ENCODE measurements around the gene PWP1. TPM values are rescaled to one million over a fixed set of nuclear protein-coding genes. Genes with fewer than 3 reads are reported as not detected.
"Not testable (repeated sequence)": the region's sequence is repeated elsewhere in the genome, so short reads cannot be mapped to it uniquely, and the experiment has no call there.

The PWP1 gene
- total RNA-seq, 1 donor from 2014 or later: 11.7 TPM

DNA sequence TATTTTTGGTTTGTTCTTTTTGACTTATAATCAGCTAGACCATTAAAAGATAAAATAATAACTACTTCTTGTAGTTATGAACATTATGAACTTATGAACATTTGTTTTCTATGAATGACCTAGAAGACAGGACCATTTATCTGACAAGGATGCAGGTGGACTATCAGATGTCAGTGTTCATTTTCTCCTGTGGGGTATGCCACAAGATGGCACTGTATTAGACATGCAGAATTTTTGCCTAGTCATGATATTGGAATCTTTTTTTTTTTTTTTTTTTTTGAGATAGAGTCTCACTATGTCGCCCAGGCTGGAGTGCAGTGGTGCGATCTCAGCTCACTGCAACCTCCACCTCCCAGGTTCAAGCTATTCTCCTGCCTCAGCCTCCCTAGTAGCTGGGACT is 10.2 kb downstream of the PWP1 start:
- peaks cover 100% of the 10 kb centered on the region for H3K36me3 ChIP-seq
- H3K27me3 ChIP-seq (ENCODE audit: low read depth); H3K4me1 ChIP-seq; intact Hi-C loops (cut with micrococcal nuclease); H3K27ac ChIP-seq (replicated peaks); H3K4me3 ChIP-seq; DNase-seq; H3K9me3 ChIP-seq (replicated peaks): not testable (repeated sequence)
- TF ChIP-seq, protein P1, sequence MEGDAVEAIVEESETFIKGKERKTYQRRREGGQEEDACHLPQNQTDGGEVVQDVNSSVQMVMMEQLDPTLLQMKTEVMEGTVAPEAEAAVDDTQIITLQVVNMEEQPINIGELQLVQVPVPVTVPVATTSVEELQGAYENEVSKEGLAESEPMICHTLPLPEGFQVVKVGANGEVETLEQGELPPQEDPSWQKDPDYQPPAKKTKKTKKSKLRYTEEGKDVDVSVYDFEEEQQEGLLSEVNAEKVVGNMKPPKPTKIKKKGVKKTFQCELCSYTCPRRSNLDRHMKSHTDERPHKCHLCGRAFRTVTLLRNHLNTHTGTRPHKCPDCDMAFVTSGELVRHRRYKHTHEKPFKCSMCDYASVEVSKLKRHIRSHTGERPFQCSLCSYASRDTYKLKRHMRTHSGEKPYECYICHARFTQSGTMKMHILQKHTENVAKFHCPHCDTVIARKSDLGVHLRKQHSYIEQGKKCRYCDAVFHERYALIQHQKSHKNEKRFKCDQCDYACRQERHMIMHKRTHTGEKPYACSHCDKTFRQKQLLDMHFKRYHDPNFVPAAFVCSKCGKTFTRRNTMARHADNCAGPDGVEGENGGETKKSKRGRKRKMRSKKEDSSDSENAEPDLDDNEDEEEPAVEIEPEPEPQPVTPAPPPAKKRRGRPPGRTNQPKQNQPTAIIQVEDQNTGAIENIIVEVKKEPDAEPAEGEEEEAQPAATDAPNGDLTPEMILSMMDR (IDR thresholded peaks at IDR 0.05; ENCODE audit: borderline replicate concordance): peak; percentile 14

DNA sequence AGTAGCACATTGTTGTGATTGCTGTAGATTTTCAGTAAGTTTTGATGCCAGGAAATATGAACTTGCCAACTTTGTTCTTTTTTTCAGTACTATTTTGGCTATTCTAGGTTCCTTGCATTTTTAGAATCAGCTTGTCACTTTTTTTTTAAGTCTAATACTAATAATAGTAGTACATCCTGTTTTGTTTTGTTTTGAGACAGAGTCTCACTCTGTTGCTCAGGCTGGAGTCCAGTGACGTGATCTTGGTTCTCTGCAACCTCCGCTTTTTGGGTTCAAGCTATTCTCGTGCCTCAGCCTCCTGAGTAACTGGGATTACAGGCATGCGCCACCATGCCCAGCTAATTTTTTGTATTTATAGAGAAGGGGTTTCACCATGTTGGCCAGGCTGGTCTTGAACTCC is 16.5 kb downstream of the PWP1 start:
- no peaks in the 10 kb centered on the region for H3K27me3 ChIP-seq (ENCODE audit: low read depth)
- H3K36me3 ChIP-seq: peaks cover 95% of the 10 kb centered on the region
- TF ChIP-seq, protein P1 (IDR thresholded peaks at IDR 0.05; ENCODE audit: borderline replicate concordance): no peak
- intact Hi-C loops (cut with micrococcal nuclease): no loop called here
- no peak for DNase-seq
- no peak overlapping the region for H3K4me3 ChIP-seq
- peaks cover 3% of the 10 kb centered on the region for H3K4me1 ChIP-seq
- H3K27ac ChIP-seq (replicated peaks): no peak overlapping the region
- peaks cover 20% of the 10 kb centered on the region for H3K9me3 ChIP-seq (replicated peaks)

DNA sequence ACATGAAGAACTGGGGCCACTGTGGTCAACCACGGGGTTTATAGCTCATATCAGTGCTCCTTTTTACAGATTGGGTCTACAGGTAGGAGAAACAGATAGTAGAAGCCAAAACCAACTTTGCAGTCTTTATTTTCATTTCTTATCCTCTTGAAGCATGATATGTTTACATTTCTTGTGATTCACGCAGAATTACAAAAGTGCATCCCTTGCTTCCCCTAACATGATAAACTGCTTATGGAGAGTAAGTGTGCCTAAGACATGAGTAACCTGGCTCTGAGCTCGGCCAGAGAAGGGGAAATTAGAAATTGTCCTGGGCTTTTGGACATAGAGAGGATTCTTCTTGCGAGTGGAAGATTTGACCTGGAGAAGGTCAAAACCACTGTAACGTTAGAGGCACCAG is 18.4 kb downstream of the PWP1 start:
- no peak overlapping the region for H3K27ac ChIP-seq (replicated peaks)
- peaks cover 20% of the 10 kb centered on the region for H3K9me3 ChIP-seq (replicated peaks)
- DNase-seq: no peak
- intact Hi-C loops (cut with micrococcal nuclease): no loop called here
- H3K4me1 ChIP-seq: peaks cover 3% of the 10 kb centered on the region
- no peak overlapping the region for H3K4me3 ChIP-seq
- H3K36me3 ChIP-seq: peaks cover 90% of the 10 kb centered on the region
- no peaks in the 10 kb centered on the region for H3K27me3 ChIP-seq (ENCODE audit: low read depth)
- TF ChIP-seq, protein P1 (IDR thresholded peaks at IDR 0.05; ENCODE audit: borderline replicate concordance): no peak

DNA sequence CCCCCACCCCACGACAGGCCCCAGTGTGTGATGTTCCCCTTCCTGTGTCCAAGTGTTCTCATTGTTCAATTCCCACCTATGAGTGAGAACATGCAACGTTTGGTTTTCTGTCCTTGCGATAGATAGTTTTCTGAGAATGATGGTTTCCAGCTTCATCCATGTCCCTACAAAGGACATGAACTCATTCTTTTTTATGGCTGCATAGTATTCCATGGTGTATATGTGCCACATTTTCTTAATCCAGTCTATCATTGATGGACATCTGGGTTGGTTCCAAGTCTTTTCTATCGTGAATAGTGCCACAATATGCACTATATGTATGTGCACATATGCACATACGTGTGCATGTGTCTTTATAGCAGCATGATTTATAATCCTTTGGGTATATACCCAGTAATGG is 19.9 kb downstream of the PWP1 start:
- Histone ChIP-seq H3K9me3 (replicated peaks) (peaks cover 18% of the 10 kb centered on the region), H3K36me3 (peaks cover 90% of the 10 kb centered on the region)
- H3K27me3 ChIP-seq (ENCODE audit: low read depth); H3K27ac ChIP-seq (replicated peaks); H3K4me1 ChIP-seq; H3K4me3 ChIP-seq; DNase-seq; intact Hi-C loops (cut with micrococcal nuclease): not testable (repeated sequence)

DNA sequence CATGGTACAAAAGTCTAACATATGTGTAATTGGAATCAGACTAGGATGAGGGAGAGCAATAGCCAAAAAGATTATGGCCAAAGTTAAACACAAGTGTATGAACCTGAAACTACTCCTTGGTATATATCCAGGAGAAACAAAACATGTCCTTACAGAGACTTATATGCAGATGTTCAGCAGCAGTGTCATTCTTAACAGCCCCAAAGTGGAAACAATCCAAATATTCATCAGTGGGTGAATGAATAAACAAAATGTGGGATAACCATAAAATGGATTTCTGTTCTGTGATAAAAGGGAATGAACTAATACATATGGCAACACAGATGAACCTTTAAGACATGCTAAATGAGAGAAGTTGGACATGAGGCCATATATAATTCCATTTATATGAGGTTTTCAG is 30.2 kb downstream of the PWP1 start:
- H3K27ac ChIP-seq (replicated peaks): no peak overlapping the region
- H3K9me3 ChIP-seq (replicated peaks): no peaks in the 10 kb centered on the region
- intact Hi-C loops (cut with micrococcal nuclease): no loop called here
- peaks cover 51% of the 10 kb centered on the region for H3K36me3 ChIP-seq
- no peaks in the 10 kb centered on the region for H3K4me1 ChIP-seq
- TF ChIP-seq, protein P1 (IDR thresholded peaks at IDR 0.05; ENCODE audit: borderline replicate concordance): no peak
- no peaks in the 10 kb centered on the region for H3K27me3 ChIP-seq (ENCODE audit: low read depth)
- no peak overlapping the region for H3K4me3 ChIP-seq
- DNase-seq: no peak

DNA sequence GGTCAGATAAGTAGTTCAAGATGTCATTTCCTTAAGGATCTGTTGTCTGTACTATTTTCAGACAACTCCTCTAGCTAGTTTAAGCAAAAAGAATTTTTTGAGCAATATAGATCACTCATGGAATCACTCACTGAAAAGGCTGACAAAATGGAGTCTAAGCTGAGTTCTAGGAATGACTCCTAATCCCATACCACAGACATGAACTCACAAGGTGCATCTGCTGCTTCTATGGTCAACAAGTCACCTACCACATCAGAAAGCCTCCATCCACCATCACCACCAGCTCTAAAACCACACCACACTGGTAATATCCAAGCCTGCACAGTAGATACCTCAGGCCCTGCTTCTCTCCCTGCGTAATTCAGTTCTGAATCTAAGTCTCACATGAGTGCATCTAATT is 33.0 kb downstream of the PWP1 start:
- H3K27me3 ChIP-seq (ENCODE audit: low read depth): no peaks in the 10 kb centered on the region
- no peaks in the 10 kb centered on the region for H3K9me3 ChIP-seq (replicated peaks)
- DNase-seq: no peak
- intact Hi-C loops (cut with micrococcal nuclease): no loop called here
- H3K4me1 ChIP-seq: no peaks in the 10 kb centered on the region
- peaks cover 29% of the 10 kb centered on the region for H3K36me3 ChIP-seq
- TF ChIP-seq, protein P1 (IDR thresholded peaks at IDR 0.05; ENCODE audit: borderline replicate concordance): no peak
- no peak overlapping the region for H3K4me3 ChIP-seq
- no peak overlapping the region for H3K27ac ChIP-seq (replicated peaks)

DNA sequence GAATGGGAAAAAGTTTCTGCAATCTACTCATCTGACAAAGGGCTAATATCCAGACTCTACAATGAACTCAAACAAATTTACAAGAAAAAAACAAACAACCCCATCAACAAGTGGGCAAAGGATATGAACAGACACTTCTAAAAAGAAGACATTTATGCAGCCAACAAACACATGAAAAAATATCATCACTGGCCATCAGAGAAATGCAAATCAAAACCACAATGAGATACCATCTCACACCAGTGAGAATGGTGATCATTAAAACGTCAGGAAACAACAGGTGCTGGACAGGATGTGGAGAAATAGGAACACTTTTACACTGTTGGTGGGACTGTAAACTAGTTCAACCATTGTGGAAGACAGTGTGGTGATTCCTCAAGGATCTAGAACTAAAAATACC is 41.7 kb downstream of the PWP1 start:
- H3K4me1 ChIP-seq; H3K4me3 ChIP-seq; H3K9me3 ChIP-seq (replicated peaks); H3K36me3 ChIP-seq; DNase-seq; H3K27me3 ChIP-seq (ENCODE audit: low read depth); intact Hi-C loops (cut with micrococcal nuclease); H3K27ac ChIP-seq (replicated peaks): not testable (repeated sequence)

DNA sequence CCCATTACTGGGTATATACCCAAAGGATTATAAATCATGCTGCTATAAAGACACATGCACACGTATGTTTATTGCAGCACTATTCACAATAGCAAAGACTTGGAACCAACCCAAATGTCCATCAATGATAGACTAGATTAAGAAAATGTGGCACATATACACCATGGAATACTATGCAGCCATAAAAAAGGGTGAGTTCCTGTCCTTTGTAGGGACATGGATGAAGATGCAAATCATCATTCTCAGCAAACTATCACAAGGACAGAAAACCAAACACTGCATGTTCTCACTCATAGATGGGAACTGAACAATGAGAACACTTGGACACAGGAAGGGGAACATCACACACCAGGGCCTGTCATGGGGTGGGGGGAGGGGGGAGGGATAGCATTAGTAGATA is 42.1 kb downstream of the PWP1 start:
- DNase-seq; H3K4me1 ChIP-seq; H3K27ac ChIP-seq (replicated peaks); H3K4me3 ChIP-seq; H3K27me3 ChIP-seq (ENCODE audit: low read depth); H3K36me3 ChIP-seq; intact Hi-C loops (cut with micrococcal nuclease); H3K9me3 ChIP-seq (replicated peaks): not testable (repeated sequence)

All from left ventricle myocardium inferior (tissue), 1 donor.